Measurements from ENCODE around the gene BABAM2. TPM values are rescaled to one million over a fixed set of nuclear protein-coding genes. Genes with fewer than 3 reads are reported as not detected.

Gene BABAM2
- total and polyA plus RNA-seq, 2 of the 4 experiments (the other 2 are of a cell fraction) = 20.9 to 23.1 TPM

- H2BK15ac ChIP-seq (ENCODE audit: low read depth, low read length) = no peak overlapping the region
- H3K18ac ChIP-seq (ENCODE audit: low read depth, low read length) = no peak overlapping the region
- no peak overlapping the region for H3K27ac ChIP-seq (ENCODE audit: insufficient read depth, low read length)
- H3K79me1 ChIP-seq (ENCODE audit: low read depth in 1 of 2, low read length in 2 of 2) = no peaks in the 10 kb centered on the region
- H3K4me3 ChIP-seq (ENCODE audit: insufficient read depth, low read depth, low read length) = no peak overlapping the region
- no peaks in the 10 kb centered on the region for H3K9me1 ChIP-seq (ENCODE audit: insufficient read depth, low read length)
- no peaks in the 10 kb centered on the region for H4K20me1 ChIP-seq (ENCODE audit: insufficient read depth, low read length)
- BruUV-seq (replicated peaks) = no TSS peak
- H2BK5ac ChIP-seq (ENCODE audit: low read depth, low read length, poor library complexity, severe bottlenecking) = no peak overlapping the region
- no peaks in the 10 kb centered on the region for H3K27me3 ChIP-seq (ENCODE audit: control insufficient read depth, insufficient read depth, low read length)
- no peak overlapping the region for H2AFZ ChIP-seq (replicated peaks; ENCODE audit: low read length, poor library complexity)
- in situ Hi-C loops (cut with MboI; ENCODE audit: low sequenced_read_pairs) = no loop called here
- H2BK120ac ChIP-seq (ENCODE audit: low read depth, low read length) = no peak overlapping the region
- no peak overlapping the region for H4K5ac ChIP-seq (ENCODE audit: low read depth, low read length)
- H3K4ac ChIP-seq (ENCODE audit: low read depth, low read length) = no peak overlapping the region
- no peak overlapping the region for H3K23ac ChIP-seq (ENCODE audit: low read depth, low read length)
- H4K91ac ChIP-seq (ENCODE audit: insufficient read depth, low read depth, low read length) = no peak overlapping the region
- H2BK20ac ChIP-seq (ENCODE audit: low read depth, low read length) = no peak overlapping the region
- H3K4me1 ChIP-seq (ENCODE audit: control insufficient read depth, insufficient read depth, low read length) = no peaks in the 10 kb centered on the region
- POLR2A ChIA-PET (ENCODE audit: unreplicated experiment) = no interaction called here
- H2AK5ac ChIP-seq (ENCODE audit: low read depth, low read length) = no peak overlapping the region
- H3K4me2 ChIP-seq (ENCODE audit: low read depth, low read length) = no peak overlapping the region
- no peak overlapping the region for H3K14ac ChIP-seq (replicated peaks; ENCODE audit: low read depth, low read length)
- H3K56ac ChIP-seq (ENCODE audit: extremely low read depth, insufficient read depth, low read length) = no peak overlapping the region
- intact Hi-C loops (cut with micrococcal nuclease) = no loop called here
- H3K9me3 ChIP-seq (ENCODE audit: control insufficient read depth, insufficient read depth, low read length) = no peaks in the 10 kb centered on the region
- ATAC-seq (ENCODE audit: low read depth) (no peak), DNase-seq (no peak)
- CTCF ChIA-PET = interaction anchor here (0.6 kb wide), 1 partner anchor 240 kb away, joined by 6 read pairs; no protein-coding TSS in a partner anchor
- TF ChIP-seq RCOR1 (IDR thresholded peaks at IDR 0.05; ENCODE audit: insufficient replicate concordance, low read length) (no peak), MAZ (IDR thresholded peaks at IDR 0.05; ENCODE audit: borderline replicate concordance, low read depth, low read length) (no peak), ELK1 (IDR thresholded peaks at IDR 0.05; ENCODE audit: borderline replicate concordance, low read depth, low read length) (no peak), POLR2A (IDR thresholded peaks at IDR 0.05; ENCODE audit: low read depth, low read length) (no peak), CEBPB (IDR thresholded peaks at IDR 0.05; ENCODE audit: low read depth, low read length) (no peak), MXI1 (IDR thresholded peaks at IDR 0.05; ENCODE audit: borderline replicate concordance, low read depth, low read length) (no peak), BHLHE40 (IDR thresholded peaks at IDR 0.05; ENCODE audit: low read depth, low read length) (no peak)
- dilution Hi-C loops (cut with HindIII; ENCODE audit: low sequenced_read_pairs, unreplicated experiment) = no loop called here
- no CpG with 5 or more reads among the region's 4 CpGs for WGBS, 2 experiments (ENCODE audit: extremely low coverage in 2 of 2, insufficient read length in 1 of 2)
- H3K9ac ChIP-seq (ENCODE audit: low read depth, low read length) = no peak overlapping the region
- no peak overlapping the region for H4K8ac ChIP-seq (ENCODE audit: low read depth in 2 of 2, low read length in 2 of 2)
- no peak overlapping the region for H2AK9ac ChIP-seq (replicated peaks; ENCODE audit: low read depth, low read length, poor library complexity)
- H3K36me3 ChIP-seq (ENCODE audit: control insufficient read depth, insufficient read depth, low read length) = no peaks in the 10 kb centered on the region
Measured at GRCh38 chr2:28035816-28036215, 145.3 kb downstream of the BABAM2 start.
